ENCODE results near the gene WDR4. TPM values are rescaled to one million over a fixed set of nuclear protein-coding genes. Genes with fewer than 3 reads are reported as not detected.

Gene WDR4
- total and polyA plus RNA-seq, 2 of the 4 experiments (the other 2 are of a cell fraction): 11.3 to 20.8 TPM

GRCh38 chr21:42830456-42831455 is 48.6 kb downstream of the WDR4 start:
- Histone ChIP-seq H3K4me1 (ENCODE audit: control insufficient read depth, insufficient read depth, low read length) (no peaks in the 10 kb centered on the region), H3K79me1 (ENCODE audit: low read depth in 1 of 2, low read length in 2 of 2) (no peaks in the 10 kb centered on the region), H3K9ac (ENCODE audit: low read depth, low read length) (no peak overlapping the region), H3K56ac (ENCODE audit: extremely low read depth, insufficient read depth, low read length) (no peak overlapping the region), H4K20me1 (ENCODE audit: insufficient read depth, low read length) (no peaks in the 10 kb centered on the region), H2BK5ac (ENCODE audit: low read depth, low read length, poor library complexity, severe bottlenecking) (no peak overlapping the region), H2BK120ac (ENCODE audit: low read depth, low read length) (no peak overlapping the region), H3K14ac (replicated peaks; ENCODE audit: low read depth, low read length) (no peak overlapping the region), H3K4me3 (ENCODE audit: insufficient read depth, low read depth, low read length) (no peak overlapping the region), H3K4me2 (ENCODE audit: low read depth, low read length) (no peak overlapping the region), H2AFZ (replicated peaks; ENCODE audit: low read length, poor library complexity) (no peak overlapping the region), H2BK20ac (ENCODE audit: low read depth, low read length) (no peak overlapping the region), H4K91ac (ENCODE audit: insufficient read depth, low read depth, low read length) (no peak overlapping the region), H3K23ac (ENCODE audit: low read depth, low read length) (no peak overlapping the region), H3K18ac (ENCODE audit: low read depth, low read length) (no peak overlapping the region), H2BK15ac (ENCODE audit: low read depth, low read length) (no peak overlapping the region), H4K8ac (ENCODE audit: low read depth in 2 of 2, low read length in 2 of 2) (no peak overlapping the region), H3K36me3 (ENCODE audit: control insufficient read depth, insufficient read depth, low read length) (no peaks in the 10 kb centered on the region), H3K27me3 (ENCODE audit: control insufficient read depth, insufficient read depth, low read length) (peaks cover 3% of the 10 kb centered on the region; the same call in 1 of the 2 replicates), H3K4ac (ENCODE audit: low read depth, low read length) (no peak overlapping the region), H3K9me1 (ENCODE audit: insufficient read depth, low read length) (0 out of 2 replicates have a peak, but pooled peaks cover 5% of the 10 kb centered on the region), H3K27ac (ENCODE audit: insufficient read depth, low read length) (no peak overlapping the region), H4K5ac (ENCODE audit: low read depth, low read length) (no peak overlapping the region), H2AK9ac (replicated peaks; ENCODE audit: low read depth, low read length, poor library complexity) (no peak overlapping the region), H3K9me3 (ENCODE audit: control insufficient read depth, insufficient read depth, low read length) (peaks cover 3% of the 10 kb centered on the region), H2AK5ac (ENCODE audit: low read depth, low read length) (no peak overlapping the region)
- WGBS, 2 experiments (ENCODE audit: extremely low coverage in 2 of 2, insufficient read length in 1 of 2): 64% methylated on average over 9 of the region's 25 CpGs; no CpG with 5 or more reads in 1 of the 2 experiments
- TF ChIP-seq CHD1 (IDR thresholded peaks at IDR 0.05; ENCODE audit: low read depth, low read length): no peak
- TF ChIP-seq POLR2A (IDR thresholded peaks at IDR 0.05; ENCODE audit: low read depth, low read length): no peak
- TF ChIP-seq MXI1 (IDR thresholded peaks at IDR 0.05; ENCODE audit: borderline replicate concordance, low read depth, low read length): no peak
- TF ChIP-seq NFE2L2 (IDR thresholded peaks at IDR 0.05; ENCODE audit: low read depth, low read length): no peak
- TF ChIP-seq MAZ (IDR thresholded peaks at IDR 0.05; ENCODE audit: borderline replicate concordance, low read depth, low read length): no peak
- no peak for TF ChIP-seq BHLHE40 (IDR thresholded peaks at IDR 0.05; ENCODE audit: low read depth, low read length)
- no peak for TF ChIP-seq MAFK (IDR thresholded peaks at IDR 0.05; ENCODE audit: low read depth, low read length)
- TF ChIP-seq FOS (IDR thresholded peaks at IDR 0.05; ENCODE audit: low read depth, low read length): no peak
- TF ChIP-seq, protein P1, sequence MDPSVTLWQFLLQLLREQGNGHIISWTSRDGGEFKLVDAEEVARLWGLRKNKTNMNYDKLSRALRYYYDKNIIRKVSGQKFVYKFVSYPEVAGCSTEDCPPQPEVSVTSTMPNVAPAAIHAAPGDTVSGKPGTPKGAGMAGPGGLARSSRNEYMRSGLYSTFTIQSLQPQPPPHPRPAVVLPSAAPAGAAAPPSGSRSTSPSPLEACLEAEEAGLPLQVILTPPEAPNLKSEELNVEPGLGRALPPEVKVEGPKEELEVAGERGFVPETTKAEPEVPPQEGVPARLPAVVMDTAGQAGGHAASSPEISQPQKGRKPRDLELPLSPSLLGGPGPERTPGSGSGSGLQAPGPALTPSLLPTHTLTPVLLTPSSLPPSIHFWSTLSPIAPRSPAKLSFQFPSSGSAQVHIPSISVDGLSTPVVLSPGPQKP (IDR thresholded peaks at IDR 0.05; ENCODE audit: borderline replicate concordance, low read depth, low read length): no peak
- no peak for TF ChIP-seq USF2 (IDR thresholded peaks at IDR 0.05; ENCODE audit: low read depth, low read length)
- TF ChIP-seq, protein P2, sequence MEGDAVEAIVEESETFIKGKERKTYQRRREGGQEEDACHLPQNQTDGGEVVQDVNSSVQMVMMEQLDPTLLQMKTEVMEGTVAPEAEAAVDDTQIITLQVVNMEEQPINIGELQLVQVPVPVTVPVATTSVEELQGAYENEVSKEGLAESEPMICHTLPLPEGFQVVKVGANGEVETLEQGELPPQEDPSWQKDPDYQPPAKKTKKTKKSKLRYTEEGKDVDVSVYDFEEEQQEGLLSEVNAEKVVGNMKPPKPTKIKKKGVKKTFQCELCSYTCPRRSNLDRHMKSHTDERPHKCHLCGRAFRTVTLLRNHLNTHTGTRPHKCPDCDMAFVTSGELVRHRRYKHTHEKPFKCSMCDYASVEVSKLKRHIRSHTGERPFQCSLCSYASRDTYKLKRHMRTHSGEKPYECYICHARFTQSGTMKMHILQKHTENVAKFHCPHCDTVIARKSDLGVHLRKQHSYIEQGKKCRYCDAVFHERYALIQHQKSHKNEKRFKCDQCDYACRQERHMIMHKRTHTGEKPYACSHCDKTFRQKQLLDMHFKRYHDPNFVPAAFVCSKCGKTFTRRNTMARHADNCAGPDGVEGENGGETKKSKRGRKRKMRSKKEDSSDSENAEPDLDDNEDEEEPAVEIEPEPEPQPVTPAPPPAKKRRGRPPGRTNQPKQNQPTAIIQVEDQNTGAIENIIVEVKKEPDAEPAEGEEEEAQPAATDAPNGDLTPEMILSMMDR (conservative IDR thresholded peaks at IDR 0.05; ENCODE audit: low read depth, low read length): no peak
- TF ChIP-seq RCOR1 (IDR thresholded peaks at IDR 0.05; ENCODE audit: insufficient replicate concordance, low read length): no peak
- intact Hi-C loops (cut with micrococcal nuclease) (no loop called here), in situ Hi-C loops (cut with MboI; ENCODE audit: low sequenced_read_pairs) (loop anchor here (25.0 kb wide), 1 partner anchor 668 kb away; no protein-coding TSS in a partner anchor), dilution Hi-C loops (cut with HindIII; ENCODE audit: low sequenced_read_pairs, unreplicated experiment) (no loop called here)
- DNase-seq (no peak), ATAC-seq (ENCODE audit: low read depth) (no peak)
- BruUV-seq (replicated peaks): no TSS peak
- CTCF ChIA-PET: interaction anchor here (0.6 kb wide), 1 partner anchor 685 kb away, joined by 3 read pairs; no protein-coding TSS in a partner anchor
- POLR2A ChIA-PET (ENCODE audit: unreplicated experiment): no interaction called here
